ENCODE data around the gene CRELD2.

CRELD2 gene

DNA sequence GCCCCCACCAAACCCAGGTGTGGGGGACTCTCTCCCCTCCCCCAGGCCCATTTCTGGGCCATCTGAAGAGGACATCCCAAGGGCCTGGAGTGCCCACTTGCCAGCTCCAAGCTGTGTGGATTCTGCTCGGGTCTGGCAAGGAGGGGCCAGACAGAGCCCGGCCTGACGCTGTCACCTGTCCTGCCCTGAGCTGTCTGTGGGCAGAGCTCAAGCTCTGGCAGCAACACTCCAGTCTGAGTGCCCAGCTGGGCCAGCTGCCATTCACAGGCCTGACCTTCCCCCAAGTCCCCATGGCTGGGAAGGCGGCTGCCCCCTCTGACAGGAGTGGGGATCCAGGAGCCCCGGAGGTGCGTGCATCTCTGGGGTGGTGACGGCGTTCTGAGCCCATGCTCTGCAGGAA lies 35.9 kb downstream of the CRELD2 start (continued):
- TF ChIP-seq ZNF133 (tag by site-specific recombination; IDR thresholded peaks at IDR 0.05) (no peak), ZNF670 (tag by site-specific recombination; IDR thresholded peaks at IDR 0.05; ENCODE audit: low read depth) (no peak), ZNF394 (tag by site-specific recombination; IDR thresholded peaks at IDR 0.05; ENCODE audit: borderline replicate concordance) (no peak)

- CTCF ChIA-PET: interaction anchor here (0.5 to 0.6 kb wide), 2 partner anchors 12 to 98 kb away, joined by 5 read pairs; no protein-coding TSS in a partner anchor
Measured at GRCh38 chr22:49954991-49955580, 36.7 kb downstream of the CRELD2 start.

GRCh38 chr22:49955581-49956417 lies 37.4 kb downstream of the CRELD2 start:
- peaks cover 4% of the 10 kb centered on the region; the same call in 1 of the 2 replicates for H3K4me1 ChIP-seq (ENCODE audit: control insufficient read depth, insufficient read depth, low read length)
- no peak overlapping the region for H3K4me3 ChIP-seq (ENCODE audit: low read depth, low read length)
- TF ChIP-seq ZNF341 (tag by site-specific recombination; IDR thresholded peaks at IDR 0.05; ENCODE audit: low read depth): peak; percentile 80
- TF ChIP-seq ZNF202 (tag by site-specific recombination; IDR thresholded peaks at IDR 0.05; ENCODE audit: borderline replicate concordance): no peak
- CTCF ChIA-PET: interaction anchor here (0.5 to 0.6 kb wide), 3 partner anchors 12 to 98 kb away, joined by 3 to 5 read pairs (median 5); no protein-coding TSS in a partner anchor
- H3K27ac ChIP-seq (ENCODE audit: extremely low read depth, low read depth, low read length): no peak overlapping the region
- no peaks in the 10 kb centered on the region for H3K9me3 ChIP-seq (ENCODE audit: control insufficient read depth, insufficient read depth, low read depth, low read length)
- no peaks in the 10 kb centered on the region for H3K36me3 ChIP-seq (ENCODE audit: control insufficient read depth in 2 of 2, insufficient read depth in 1 of 2, low read length in 2 of 2)
- POLR2A ChIA-PET: no interaction called here

More at GRCh38 chr22:49954991-49955580, 36.7 kb downstream of the CRELD2 start:
- TF ChIP-seq ZIC2 (tag by site-specific recombination; IDR thresholded peaks at IDR 0.05) (peak; percentile 7; the same call in 1 of the 2 replicates), ZNF701 (tag by site-specific recombination; IDR thresholded peaks at IDR 0.05) (no peak), ZNF660 (tag by site-specific recombination; IDR thresholded peaks at IDR 0.05) (no peak), ZNF571 (tag by site-specific recombination; IDR thresholded peaks at IDR 0.05) (no peak), ELK4 (IDR thresholded peaks at IDR 0.05; ENCODE audit: borderline replicate concordance, low read depth, low read length) (no peak), ZNF707 (tag by site-specific recombination; IDR thresholded peaks at IDR 0.05) (no peak), ZNF510 (tag by site-specific recombination; IDR thresholded peaks at IDR 0.05; ENCODE audit: insufficient replicate concordance) (no peak), ZXDB (tag by site-specific recombination; IDR thresholded peaks at IDR 0.05) (no peak), BCL11A (tag by site-specific recombination; IDR thresholded peaks at IDR 0.05; ENCODE audit: low read depth) (no peak), ZNF292 (tag by site-specific recombination; IDR thresholded peaks at IDR 0.05; ENCODE audit: borderline replicate concordance, low read depth) (no peak), GLIS2 (tag by site-specific recombination; IDR thresholded peaks at IDR 0.05) (peak; percentile 53; the same call in 1 of the 2 replicates), ZNF248 (tag by site-specific recombination; IDR thresholded peaks at IDR 0.05) (no peak), ZNF324 (tag by site-specific recombination; IDR thresholded peaks at IDR 0.05) (no peak), GLIS1 (tag by site-specific recombination; IDR thresholded peaks at IDR 0.05) (0 out of 2 replicates have a peak, but pooled peaks have one; percentile 13)
- TF ChIP-seq, protein P1, sequence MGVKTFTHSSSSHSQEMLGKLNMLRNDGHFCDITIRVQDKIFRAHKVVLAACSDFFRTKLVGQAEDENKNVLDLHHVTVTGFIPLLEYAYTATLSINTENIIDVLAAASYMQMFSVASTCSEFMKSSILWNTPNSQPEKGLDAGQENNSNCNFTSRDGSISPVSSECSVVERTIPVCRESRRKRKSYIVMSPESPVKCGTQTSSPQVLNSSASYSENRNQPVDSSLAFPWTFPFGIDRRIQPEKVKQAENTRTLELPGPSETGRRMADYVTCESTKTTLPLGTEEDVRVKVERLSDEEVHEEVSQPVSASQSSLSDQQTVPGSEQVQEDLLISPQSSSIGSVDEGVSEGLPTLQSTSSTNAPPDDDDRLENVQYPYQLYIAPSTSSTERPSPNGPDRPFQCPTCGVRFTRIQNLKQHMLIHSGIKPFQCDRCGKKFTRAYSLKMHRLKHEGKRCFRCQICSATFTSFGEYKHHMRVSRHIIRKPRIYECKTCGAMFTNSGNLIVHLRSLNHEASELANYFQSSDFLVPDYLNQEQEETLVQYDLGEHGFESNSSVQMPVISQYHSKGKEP (tag by site-specific recombination; IDR thresholded peaks at IDR 0.05): no peak
- no peak overlapping the region for H3K4me3 ChIP-seq (ENCODE audit: low read depth, low read length)
- no peaks in the 10 kb centered on the region for H3K36me3 ChIP-seq (ENCODE audit: control insufficient read depth in 2 of 2, insufficient read depth in 1 of 2, low read length in 2 of 2)
- H3K9me3 ChIP-seq (ENCODE audit: control insufficient read depth, insufficient read depth, low read depth, low read length): no peaks in the 10 kb centered on the region
- no peak overlapping the region for H3K27ac ChIP-seq (ENCODE audit: extremely low read depth, low read depth, low read length)
- H3K4me1 ChIP-seq (ENCODE audit: control insufficient read depth, insufficient read depth, low read length): peaks cover 4% of the 10 kb centered on the region; the same call in 1 of the 2 replicates
- POLR2A ChIA-PET: no interaction called here

Data from HEK293 (cell line).